GM23338 (cell line): Measurements from ENCODE around the gene OSBPL5. TPM values are rescaled to one million over a fixed set of nuclear protein-coding genes. Genes with fewer than 3 reads are reported as not detected.
A peak's percentile ranks its signal among the peaks of the same experiment; 100 is the strongest.

Source experiments
- ATAC-seq: fragments of 200-7000 bp; cut with Tn5 transposase; 3 replicates; pipeline ENCODE4 v1.9.1; 2020
- DNase-seq: peaks from one replicate; pipeline ENCODE4 v3.0.0-alpha.2; 2015; ENCODE audit warnings: low spot score
- H2AFZ ChIP-seq: fragments of 200-600 bp; sonication (generic); 2 replicates; pipeline ENCODE4 v1.8.0; 2016; ENCODE audit warnings: antibody characterized with exemption, mild to moderate bottlenecking, moderate library complexity
- H3F3A ChIP-seq: fragments of 200-600 bp; sonication (generic); replicated peaks from 2 replicates; pipeline ENCODE4 v1.8.0; 2017; ENCODE audit warnings: antibody characterized with exemption, mixed run types, low read depth
- H3K27ac ChIP-seq: fragments of 200-600 bp; sonication (generic); 2 replicates; pipeline ENCODE4 v1.6.1; 2016; ENCODE audit warnings: low read depth
- H3K27me3 ChIP-seq: fragments of 200-600 bp; sonication (generic); 2 replicates; pipeline ENCODE4 v1.8.0; 2016; ENCODE audit warnings: mild to moderate bottlenecking, mixed run types, moderate library complexity; ENCODE audit not compliant: insufficient read depth
- H3K36me3 ChIP-seq: fragments of 200-600 bp; sonication (generic); 2 replicates; pipeline ENCODE4 v1.8.0; 2016; ENCODE audit warnings: mild to moderate bottlenecking; ENCODE audit not compliant: insufficient read depth
- H3K4me1 ChIP-seq: fragments of 200-600 bp; sonication (generic); 2 replicates; pipeline ENCODE4 v1.8.0; 2016; ENCODE audit warnings: mild to moderate bottlenecking, moderate library complexity; ENCODE audit not compliant: insufficient read depth
- H3K4me2 ChIP-seq: fragments of 200-600 bp; sonication (generic); 2 replicates; pipeline ENCODE4 v1.7.1; 2017; ENCODE audit warnings: mixed run types
- H3K4me3 ChIP-seq: fragments of 200-600 bp; sonication (generic); 2 replicates; pipeline ENCODE4 v1.6.1; 2016; ENCODE audit warnings: mixed run types
- H3K79me2 ChIP-seq: fragments of 200-600 bp; sonication (generic); replicated peaks from 2 replicates; pipeline ENCODE4 v1.8.0; 2017; ENCODE audit warnings: mild to moderate bottlenecking; ENCODE audit not compliant: insufficient read depth
- H3K9me2 ChIP-seq: fragments of 200-600 bp; sonication (generic); 2 replicates; pipeline ENCODE4 v1.8.0; 2017; ENCODE audit not compliant: insufficient read depth
- H4K20me1 ChIP-seq: fragments of 200-600 bp; sonication (generic); replicated peaks from 2 replicates; pipeline ENCODE4 v1.8.0; 2017; ENCODE audit warnings: mild to moderate bottlenecking; ENCODE audit not compliant: insufficient read depth
- H3K27ac Mint-ChIP-seq: 2 replicates; pipeline ENCODE4 v1.8.0; 2020; ENCODE audit warnings: inconsistent platforms, mild to moderate bottlenecking, moderate library complexity, mixed read lengths
- H3K27me3 Mint-ChIP-seq: 3 replicates; pipeline ENCODE4 v1.8.0; 2022; ENCODE audit warnings: low read depth, mild to moderate bottlenecking, moderate library complexity, mixed read lengths, inconsistent platforms; ENCODE audit not compliant: insufficient read depth, poor library complexity
- H3K36me3 Mint-ChIP-seq: 3 replicates; pipeline ENCODE4 v1.8.0; 2021; ENCODE audit warnings: low read depth, mild to moderate bottlenecking, inconsistent platforms, moderate library complexity, mixed read lengths
- H3K4me1 Mint-ChIP-seq: 3 replicates; pipeline ENCODE4 v1.8.0; 2020; ENCODE audit warnings: mild to moderate bottlenecking, inconsistent platforms, mixed read lengths
- H3K4me3 Mint-ChIP-seq: 3 replicates; pipeline ENCODE4 v1.8.0; 2021; ENCODE audit warnings: moderate library complexity, mild to moderate bottlenecking, inconsistent platforms, mixed read lengths
- H3K9me3 Mint-ChIP-seq: 3 replicates; pipeline ENCODE4 v1.8.0; 2020; ENCODE audit warnings: moderate library complexity, mild to moderate bottlenecking, inconsistent platforms, mixed read lengths
- CREB1 ChIP-seq: fragments of 250-450 bp; sonication (Bioruptor Pico); IDR thresholded peaks from 2 replicates; pipeline ENCODE4 v1.5.0; 2020; ENCODE audit warnings: low read depth, mild to moderate bottlenecking, moderate library complexity
- JUNB ChIP-seq: IDR thresholded peaks from one replicate; pipeline ENCODE4 v1.6.1; 2016; ENCODE audit warnings: antibody characterized with exemption; ENCODE audit not compliant: unreplicated experiment
- POLR2AphosphoS5 ChIP-seq: IDR thresholded peaks from 2 replicates; pipeline ENCODE4 v1.6.1; 2016; ENCODE audit warnings: antibody characterized with exemption, low read depth
- REST ChIP-seq: IDR thresholded peaks from one replicate; pipeline ENCODE4 v1.6.1; 2018; ENCODE audit warnings: antibody characterized with exemption; ENCODE audit not compliant: unreplicated experiment
- ZNF114 ChIP-seq: fragments of 250-450 bp; sonication (Bioruptor Pico); IDR thresholded peaks from 2 replicates; pipeline ENCODE4 v1.5.0; 2020; ENCODE audit warnings: mild to moderate bottlenecking, moderate library complexity
- polyA plus RNA-seq: library from polyadenylated mRNA; unstranded; fragments of >200 nt; fragmentation: Nextera tagmentation; extraction: Ambion mirVana; gene quantifications from 2 replicates; pipeline ENCODE4 v1.2.1, GENCODE V29; 2016
- total RNA-seq: library from RNA; depleted of rRNA; stranded (reverse); fragments of >200 nt; shearing (Covaris generic); gene quantifications from 2 replicates; pipeline ENCODE4 v1.2.3, GENCODE V29; 2014

Gene OSBPL5
- total and polyA plus RNA-seq, 2 experiments from 2014 or later = 2.7 to 12.0 TPM

GRCh38 chr11:3161309-3161708 lies 3.8 kb downstream of the OSBPL5 start:
- Histone ChIP-seq H4K20me1 (no peaks in the 10 kb centered on the region), H3K4me1 (peaks cover 18% of the 10 kb centered on the region; the same call in 1 of the 2 replicates), H3K4me2 (peak overlapping the region; percentile 93), H3K9me2 (no peaks in the 10 kb centered on the region), H3K79me2 (no peaks in the 10 kb centered on the region), H3K36me3 (no peaks in the 10 kb centered on the region), H3K27ac (no peak overlapping the region), H3F3A (0 out of 2 replicates have a peak, but pooled peaks cover 2% of the 10 kb centered on the region), H3K4me3 (peak overlapping the region; percentile 72), H3K27me3 (peaks cover 36% of the 10 kb centered on the region), H2AFZ (no peak overlapping the region; the same call in 1 of the 2 replicates)
- DNase-seq (no peak), ATAC-seq (no peak)
- no peak for TF ChIP-seq JUNB
- no peak for TF ChIP-seq ZNF114 (CRISPR knock-in tag)
- no peak for TF ChIP-seq POLR2AphosphoS5
- Mint-ChIP-seq H3K9me3 (no peaks in the 10 kb centered on the region), H3K4me1 (peaks cover 54% of the 10 kb centered on the region), H3K27ac (no peak overlapping the region), H3K27me3 (peaks cover 28% of the 10 kb centered on the region), H3K36me3 (no peaks in the 10 kb centered on the region; the same call in 2 of the 3 replicates), H3K4me3 (peak overlapping the region; percentile 76; the same call in 2 of the 3 replicates)

- Histone ChIP-seq H2AFZ (peak overlapping the region; percentile 96), H3K79me2 (no peaks in the 10 kb centered on the region), H3F3A (0 out of 2 replicates have a peak, but pooled peaks cover 2% of the 10 kb centered on the region), H3K9me2 (no peaks in the 10 kb centered on the region), H3K36me3 (no peaks in the 10 kb centered on the region), H3K4me2 (peak overlapping the region; percentile 93), H3K27ac (no peak overlapping the region), H4K20me1 (no peaks in the 10 kb centered on the region), H3K27me3 (peaks cover 28% of the 10 kb centered on the region), H3K4me1 (peaks cover 18% of the 10 kb centered on the region; the same call in 1 of the 2 replicates), H3K4me3 (peak overlapping the region; percentile 72)
- peak; percentile 98 for DNase-seq
- Mint-ChIP-seq H3K9me3 (no peaks in the 10 kb centered on the region), H3K4me1 (peaks cover 59% of the 10 kb centered on the region), H3K27ac (no peak overlapping the region), H3K36me3 (no peaks in the 10 kb centered on the region; the same call in 2 of the 3 replicates), H3K4me3 (peak overlapping the region; percentile 76), H3K27me3 (peaks cover 23% of the 10 kb centered on the region)
- TF ChIP-seq CREB1 (CRISPR knock-in tag) (peak; percentile 55; the same call in 1 of the 2 replicates), REST (no peak)
- peak; percentile 83 for ATAC-seq
Measured at GRCh38 chr11:3160252-3161031, 4.7 kb downstream of the OSBPL5 start.
